Aorta (tissue), 5 donors: ENCODE measurements around the gene FBXW8. TPM values are rescaled to one million over a fixed set of nuclear protein-coding genes. Genes with fewer than 3 reads are reported as not detected.

Source experiments
- ATAC-seq: fragments of 200-7000 bp; cut with Tn5 transposase; one replicate; pipeline ENCODE4 v1.9.1; 2022; ENCODE audit warnings: moderate library complexity; ENCODE audit not compliant: low FRiP score
- DNase-seq, 2 donors: peaks; one replicate each; pipeline ENCODE4 v3.0.0-alpha.2; 2020
- H3K27ac ChIP-seq, 2 donors: one replicate each; pipeline ENCODE4 v1.5.1; 2013; ENCODE audit warnings: low read length in 2 of 2, mild to moderate bottlenecking in 2 of 2, moderate library complexity in 2 of 2, control low read depth in 1 of 2, inconsistent platforms in 1 of 2, low read depth in 1 of 2
- H3K27me3 ChIP-seq, 2 donors: one replicate each; pipeline ENCODE4 v1.6.1; 2013; ENCODE audit warnings: control low read depth in 1 of 2, low read length in 1 of 2, mild to moderate bottlenecking in 1 of 2, moderate library complexity in 1 of 2; ENCODE audit not compliant: insufficient read depth in 2 of 2, control insufficient read depth in 1 of 2
- H3K36me3 ChIP-seq, 2 donors: one replicate each; pipeline ENCODE4 v1.6.1; 2013; ENCODE audit warnings: control low read depth in 1 of 2, low read length in 1 of 2, mild to moderate bottlenecking in 1 of 2; ENCODE audit not compliant: insufficient read depth in 2 of 2, control insufficient read depth in 1 of 2
- H3K4me1 ChIP-seq, 2 donors: one replicate each; pipeline ENCODE4 v1.6.1; 2013; ENCODE audit warnings: low read length in 2 of 2, control low read depth in 1 of 2, mild to moderate bottlenecking in 1 of 2, moderate library complexity in 1 of 2; ENCODE audit not compliant: insufficient read depth in 2 of 2, control insufficient read depth in 1 of 2
- H3K4me3 ChIP-seq, 2 donors: one replicate each; pipeline ENCODE4 v1.5.1; 2013; ENCODE audit warnings: low read length in 2 of 2, control low read depth in 1 of 2, mild to moderate bottlenecking in 1 of 2
- H3K9me3 ChIP-seq: one replicate; pipeline ENCODE4 v1.6.1; 2013; ENCODE audit warnings: mild to moderate bottlenecking, low read length; ENCODE audit not compliant: control insufficient read depth
- WGBS, 2 donors: extraction: QIAGEN DNeasy Blood & Tissue Kit; methylation state at CpG; one replicate each; pipeline ENCODE4 v1.1.7; 2013; 5-methylcytosine and 5-hydroxymethylcytosine counted together
- intact Hi-C, 2 donors: fragments of 100-400 bp; cut with DNase I; formaldehyde crosslinking; loops; one replicate each; pipeline versions ENCODE4 v1.14.2 to v1.15.0; 2022
- polyA plus RNA-seq, 2 donors: library from polyadenylated mRNA; stranded (reverse); fragments of 200-250 nt; gene quantifications; one replicate each; pipeline ENCODE4 v1.2.3, GENCODE V29; 2013
- total RNA-seq, 2 donors: library from RNA; stranded (reverse); fragmentation: NEBNext Ultra II Directional; extraction: Animal tissue kit (Norgen Biotek cat#: 25700); gene quantifications; one replicate each; pipeline ENCODE4 v1.2.1, GENCODE V29; 2021
- donor health status: healthy with polysubstance abuse.
- donor health status: Bipolar disorder and iron deficiency.
- donor health status: DM: no; HTN: no; CAD: no.
- donor health status: DM: no; HTN: no; CAD: no.
- donor health status: DM: yes; HTN: yes; CAD: no.

FBXW8 gene
- total and polyA plus RNA-seq, 4 donors = 2.3 to 18.7 (median 8.6) TPM

DNA sequence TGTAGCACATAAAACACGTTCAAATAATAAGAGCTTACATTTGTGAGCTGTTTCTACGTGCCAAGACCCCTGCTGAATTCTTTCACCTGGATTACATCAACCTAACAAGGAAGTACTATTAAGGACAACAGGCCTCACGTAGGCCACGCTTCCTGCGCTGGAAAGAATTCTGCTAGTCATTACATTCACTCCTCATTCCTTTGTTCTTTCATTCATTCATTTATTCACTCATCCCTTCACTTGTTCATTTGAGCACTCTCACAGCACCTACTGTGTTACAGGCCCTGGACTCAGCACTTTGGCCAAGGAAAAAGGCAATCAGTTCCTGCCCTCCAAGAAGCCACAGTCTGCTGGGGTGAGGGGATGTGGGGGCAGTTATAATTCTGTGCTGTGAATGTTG, 160.3 kb downstream of the FBXW8 start:
- WGBS, 2 donors = 80 to 92% methylated on average over 5 of the region's 5 CpGs
- intact Hi-C loops = no loop called here
- H3K27ac ChIP-seq = no peak overlapping the region
- no peaks in the 10 kb centered on the region for H3K9me3 ChIP-seq
- no peaks in the 10 kb centered on the region for H3K27me3 ChIP-seq
- H3K36me3 ChIP-seq = no peaks in the 10 kb centered on the region
- ATAC-seq = no peak
- H3K4me1 ChIP-seq = no peaks in the 10 kb centered on the region
- no peak overlapping the region for H3K4me3 ChIP-seq
- DNase-seq = peak in 1 of 2 donors; percentile 6

DNA sequence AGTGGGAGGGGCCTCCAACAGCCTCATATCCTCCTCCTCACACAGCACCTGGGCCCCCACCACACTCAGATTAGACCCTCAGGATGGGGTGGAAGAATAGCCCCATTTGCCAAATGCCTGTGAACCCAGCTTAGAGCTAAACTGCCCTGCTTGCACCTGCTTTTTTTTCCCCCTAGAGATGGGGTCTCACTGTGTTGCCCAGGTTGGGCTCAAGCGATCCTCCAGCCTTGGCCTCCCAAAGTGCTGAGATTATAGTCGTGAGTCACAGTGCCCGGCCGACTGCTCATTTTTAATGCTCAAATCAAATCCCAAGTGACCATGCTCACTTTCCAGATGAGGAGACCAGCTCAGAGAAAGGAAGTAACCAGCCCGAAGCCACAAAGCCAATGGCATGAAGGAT, 161.4 kb downstream of the FBXW8 start:
- WGBS, 2 donors = 87 to 90% methylated on average over 5 of the region's 5 CpGs
- Histone ChIP-seq H3K36me3 (no peaks in the 10 kb centered on the region), H3K27ac (no peak overlapping the region), H3K9me3 (no peaks in the 10 kb centered on the region), H3K27me3 (no peaks in the 10 kb centered on the region), H3K4me3 (no peak overlapping the region), H3K4me1 (no peaks in the 10 kb centered on the region)
- ATAC-seq (no peak), DNase-seq (peak in 1 of 2 donors; percentile 15)
- intact Hi-C loops = no loop called here

GRCh38 chr12:117072736-117073490, 162.2 kb downstream of the FBXW8 start:
- Histone ChIP-seq H3K27me3 (no peaks in the 10 kb centered on the region), H3K9me3 (no peaks in the 10 kb centered on the region), H3K4me3 (no peak overlapping the region), H3K36me3 (no peaks in the 10 kb centered on the region), H3K4me1 (no peaks in the 10 kb centered on the region), H3K27ac (no peak overlapping the region)
- DNase-seq (peak; percentile 8 to 43), ATAC-seq (no peak)
- intact Hi-C loops = no loop called here
- WGBS, 2 donors = 87% methylated on average over 10 of the region's 10 CpGs

GRCh38 chr12:117073611-117074010, 162.9 kb downstream of the FBXW8 start:
- intact Hi-C loops = no loop called here
- Histone ChIP-seq H3K27ac (no peak overlapping the region), H3K4me1 (no peaks in the 10 kb centered on the region), H3K27me3 (no peaks in the 10 kb centered on the region), H3K9me3 (no peaks in the 10 kb centered on the region), H3K36me3 (no peaks in the 10 kb centered on the region), H3K4me3 (no peak overlapping the region)
- ATAC-seq = no peak
- 67 to 76% methylated on average over 5 of the region's 5 CpGs for WGBS, 2 donors
- peak in 1 of 2 donors; percentile 22 for DNase-seq

- intact Hi-C loops = no loop called here
- Histone ChIP-seq H3K27me3 (no peaks in the 10 kb centered on the region), H3K36me3 (no peaks in the 10 kb centered on the region), H3K4me1 (no peaks in the 10 kb centered on the region), H3K4me3 (no peak overlapping the region), H3K27ac (no peak overlapping the region), H3K9me3 (no peaks in the 10 kb centered on the region)
- 88% methylated on average over 24 of the region's 24 CpGs for WGBS, 2 donors
- DNase-seq (peak in 1 of 2 donors; percentile 23), ATAC-seq (no peak)
Observed at GRCh38 chr12:117076410-117077372, 165.9 kb downstream of the FBXW8 start.

DNA sequence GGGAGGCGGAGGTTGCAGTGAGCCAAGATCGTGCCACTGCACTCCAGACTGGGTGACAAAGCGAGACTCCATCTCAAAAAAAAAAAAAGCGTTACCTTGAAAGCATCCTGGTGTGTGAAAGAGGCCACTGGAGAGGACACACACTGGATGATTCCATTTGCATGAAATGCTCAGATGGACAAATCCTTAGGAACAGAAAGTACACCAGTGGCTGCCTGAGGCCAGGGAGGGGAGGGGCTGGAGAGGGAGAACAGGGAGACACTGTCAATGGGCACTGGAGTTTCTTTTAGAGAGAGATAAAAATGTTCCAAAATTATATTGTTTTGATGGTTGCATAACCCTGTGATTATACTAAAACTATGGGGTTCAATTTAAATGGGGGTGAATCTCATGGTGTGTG, 168.7 kb downstream of the FBXW8 start:
- 93 to 95% methylated on average over 4 of the region's 4 CpGs for WGBS, 2 donors
- no peak overlapping the region for H3K27ac ChIP-seq
- ATAC-seq = no peak

DNA sequence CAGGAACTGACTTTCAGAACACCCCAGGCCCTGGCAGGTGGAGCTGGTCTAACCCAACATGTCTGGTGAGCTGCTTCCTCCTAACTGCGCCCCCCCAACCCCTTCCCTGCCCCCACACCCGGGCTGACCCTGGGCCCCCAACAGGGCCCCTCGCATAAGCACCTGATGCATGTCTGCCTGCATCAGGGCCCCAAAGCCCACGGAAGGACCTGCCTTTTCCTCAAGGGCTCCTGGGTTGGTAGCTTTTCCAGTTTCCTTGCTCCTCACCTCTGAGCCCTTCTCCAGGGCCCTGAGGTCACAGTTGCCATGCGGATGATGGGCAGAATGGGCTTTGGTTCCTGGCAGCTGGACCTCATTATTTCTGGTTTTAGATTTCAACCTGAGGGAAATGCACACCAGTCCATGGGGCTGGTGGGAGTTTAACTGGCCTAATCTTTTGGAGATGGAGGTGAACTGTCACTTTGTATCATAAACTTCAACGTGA, 170.0 kb downstream of the FBXW8 start:
- intact Hi-C loops = no loop called here
- DNase-seq (peak in 1 of 2 donors; percentile 49), ATAC-seq (no peak)
- Histone ChIP-seq H3K9me3 (no peaks in the 10 kb centered on the region), H3K27ac (no peak overlapping the region), H3K4me1 (no peaks in the 10 kb centered on the region), H3K36me3 (no peaks in the 10 kb centered on the region), H3K4me3 (no peak overlapping the region), H3K27me3 (no peaks in the 10 kb centered on the region)
- 62 to 66% methylated on average over 6 of the region's 6 CpGs for WGBS, 2 donors

More for the DNA sequence above, 168.7 kb downstream of the FBXW8 start:
- Histone ChIP-seq H3K9me3 (no peaks in the 10 kb centered on the region), H3K4me3 (no peak overlapping the region), H3K36me3 (no peaks in the 10 kb centered on the region), H3K4me1 (no peaks in the 10 kb centered on the region), H3K27me3 (no peaks in the 10 kb centered on the region)
- peak in 1 of 2 donors; percentile 9 for DNase-seq
- intact Hi-C loops = no loop called here
